Loucy (cell line): ENCODE data around the gene GPR6.

Experiments used
- H2AFZ ChIP-seq: fragments of 200-600 bp; sonication (generic); 2 replicates; pipeline ENCODE4 v1.6.0; 2016; ENCODE audit warnings: antibody characterized with exemption, mild to moderate bottlenecking, low read length, moderate library complexity
- H3F3A ChIP-seq: fragments of 200-600 bp; 2 replicates; pipeline ENCODE4 v1.6.0; 2016; ENCODE audit warnings: antibody characterized with exemption, low read depth, mild to moderate bottlenecking
- H3K27me3 ChIP-seq: fragments of 200-600 bp; sonication (generic); 2 replicates; pipeline ENCODE4 v1.6.1; 2014; ENCODE audit warnings: low read length, mild to moderate bottlenecking; ENCODE audit not compliant: insufficient read depth, poor library complexity, severe bottlenecking
- H3K36me3 ChIP-seq: fragments of 200-600 bp; sonication (generic); 2 replicates; pipeline ENCODE4 v1.6.1; 2016; ENCODE audit warnings: low read length; ENCODE audit not compliant: insufficient read depth
- H3K4me1 ChIP-seq: fragments of 200-600 bp; sonication (generic); 2 replicates; pipeline ENCODE4 v1.5.1; 2014; ENCODE audit warnings: low read length, mild to moderate bottlenecking; ENCODE audit not compliant: insufficient read depth, poor library complexity, severe bottlenecking
- H3K4me2 ChIP-seq: fragments of 200-600 bp; sonication (generic); 2 replicates; pipeline ENCODE4 v1.6.0; 2014; ENCODE audit warnings: antibody characterized with exemption, low read length, low read depth, mild to moderate bottlenecking; ENCODE audit not compliant: poor library complexity, severe bottlenecking
- H3K4me3 ChIP-seq: fragments of 200-600 bp; sonication (generic); 2 replicates; pipeline ENCODE4 v1.5.1; 2014; ENCODE audit warnings: low read length, mild to moderate bottlenecking, mixed read lengths; ENCODE audit not compliant: poor library complexity, severe bottlenecking
- H3K79me2 ChIP-seq: fragments of 200-600 bp; sonication (generic); 2 replicates; pipeline ENCODE4 v1.6.1; 2014; ENCODE audit warnings: low read length; ENCODE audit not compliant: insufficient read depth
- H3K9ac ChIP-seq: fragments of 200-600 bp; sonication (generic); 2 replicates; pipeline ENCODE4 v1.6.0; 2014; ENCODE audit warnings: mild to moderate bottlenecking, low read depth, low read length, moderate library complexity; ENCODE audit not compliant: poor library complexity, severe bottlenecking
- H3K9me2 ChIP-seq: fragments of 200-600 bp; sonication (generic); replicated peaks from 2 replicates; pipeline ENCODE4 v1.6.1; 2016; ENCODE audit warnings: low read depth, low read length, mixed read lengths
- H3K9me3 ChIP-seq: fragments of 200-600 bp; sonication (generic); 2 replicates; pipeline ENCODE4 v1.6.1; 2014; ENCODE audit warnings: mild to moderate bottlenecking, antibody characterized with exemption, low read length, low read depth; ENCODE audit not compliant: insufficient read depth
- H4K20me1 ChIP-seq: fragments of 200-600 bp; sonication (generic); 2 replicates; pipeline ENCODE4 v1.6.0; 2014; ENCODE audit warnings: antibody characterized with exemption, low read length, mild to moderate bottlenecking; ENCODE audit not compliant: insufficient read depth, poor library complexity, severe bottlenecking
- EZH2phosphoT487 ChIP-seq: fragments of 200-600 bp; IDR thresholded peaks from 2 replicates; pipeline ENCODE4 v1.6.1; 2018; ENCODE audit warnings: antibody characterized with exemption, mild to moderate bottlenecking, moderate library complexity, borderline replicate concordance
- TF ChIP-seq, protein P1 (sequence below): fragments of 200-600 bp; sonication (generic); conservative IDR thresholded peaks from 2 replicates; pipeline ENCODE4 v1.5.1; 2014; ENCODE audit warnings: mild to moderate bottlenecking, antibody characterized with exemption, low read length

Gene GPR6, protein sequence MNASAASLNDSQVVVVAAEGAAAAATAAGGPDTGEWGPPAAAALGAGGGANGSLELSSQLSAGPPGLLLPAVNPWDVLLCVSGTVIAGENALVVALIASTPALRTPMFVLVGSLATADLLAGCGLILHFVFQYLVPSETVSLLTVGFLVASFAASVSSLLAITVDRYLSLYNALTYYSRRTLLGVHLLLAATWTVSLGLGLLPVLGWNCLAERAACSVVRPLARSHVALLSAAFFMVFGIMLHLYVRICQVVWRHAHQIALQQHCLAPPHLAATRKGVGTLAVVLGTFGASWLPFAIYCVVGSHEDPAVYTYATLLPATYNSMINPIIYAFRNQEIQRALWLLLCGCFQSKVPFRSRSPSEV

DNA sequence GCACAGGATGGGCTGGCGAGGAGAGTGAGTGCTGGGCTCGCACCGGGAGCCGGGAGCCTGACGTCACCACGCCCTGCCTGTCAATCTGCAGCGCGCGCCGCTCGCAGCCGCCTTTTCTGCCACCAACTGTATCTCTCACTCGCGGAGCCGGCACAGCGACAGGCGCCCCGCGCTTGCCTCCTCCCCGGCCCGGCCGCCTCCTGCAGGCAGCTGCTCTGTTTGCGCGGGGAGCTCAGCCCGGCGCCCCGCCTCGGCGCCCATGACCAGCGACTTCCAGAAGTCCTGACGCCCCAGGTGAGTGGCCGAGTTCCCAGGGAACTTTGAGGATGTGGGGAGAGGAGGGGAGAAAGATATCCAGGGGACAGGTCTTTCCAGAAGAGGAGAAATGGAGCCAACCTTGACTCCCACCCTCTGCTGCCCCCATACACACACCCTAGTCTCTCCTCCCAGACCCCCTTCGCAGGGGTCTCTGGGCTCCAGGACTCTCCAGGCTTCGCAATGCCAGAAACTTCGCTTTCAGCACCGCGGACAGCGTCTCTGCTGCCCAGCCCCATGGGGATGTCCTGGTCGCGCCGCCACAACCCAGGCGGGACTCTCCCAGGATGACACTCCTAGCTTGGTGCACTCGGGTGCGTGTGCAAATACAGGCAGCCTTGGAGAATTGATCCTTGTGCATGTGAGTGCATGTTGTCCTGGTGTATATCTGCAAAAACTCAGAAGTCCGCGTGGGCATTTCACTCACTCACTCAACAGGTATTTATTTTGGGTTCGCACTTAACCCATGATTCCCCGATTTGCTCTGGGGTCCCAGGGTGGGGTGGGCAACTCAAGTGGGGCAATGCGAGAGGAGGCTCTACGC lies at the start of gene GPR6:
GPR6 (plus strand) TSS at position 138 of the 859 bp plus-strand sequence. CDS start 802 bp downstream, outside the sequence.
- H3K9me2 ChIP-seq, result no peaks in the 10 kb centered on the region
- H3K9me3 ChIP-seq, result no peaks in the 10 kb centered on the region
- H3K4me3 ChIP-seq, result no peak within 1 kb of the TSS
- no peak within 1 kb of the TSS for H3K9ac ChIP-seq
- no peak within 1 kb of the TSS for H2AFZ ChIP-seq
- TF ChIP-seq, protein P1, sequence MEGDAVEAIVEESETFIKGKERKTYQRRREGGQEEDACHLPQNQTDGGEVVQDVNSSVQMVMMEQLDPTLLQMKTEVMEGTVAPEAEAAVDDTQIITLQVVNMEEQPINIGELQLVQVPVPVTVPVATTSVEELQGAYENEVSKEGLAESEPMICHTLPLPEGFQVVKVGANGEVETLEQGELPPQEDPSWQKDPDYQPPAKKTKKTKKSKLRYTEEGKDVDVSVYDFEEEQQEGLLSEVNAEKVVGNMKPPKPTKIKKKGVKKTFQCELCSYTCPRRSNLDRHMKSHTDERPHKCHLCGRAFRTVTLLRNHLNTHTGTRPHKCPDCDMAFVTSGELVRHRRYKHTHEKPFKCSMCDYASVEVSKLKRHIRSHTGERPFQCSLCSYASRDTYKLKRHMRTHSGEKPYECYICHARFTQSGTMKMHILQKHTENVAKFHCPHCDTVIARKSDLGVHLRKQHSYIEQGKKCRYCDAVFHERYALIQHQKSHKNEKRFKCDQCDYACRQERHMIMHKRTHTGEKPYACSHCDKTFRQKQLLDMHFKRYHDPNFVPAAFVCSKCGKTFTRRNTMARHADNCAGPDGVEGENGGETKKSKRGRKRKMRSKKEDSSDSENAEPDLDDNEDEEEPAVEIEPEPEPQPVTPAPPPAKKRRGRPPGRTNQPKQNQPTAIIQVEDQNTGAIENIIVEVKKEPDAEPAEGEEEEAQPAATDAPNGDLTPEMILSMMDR, result no peak
- no peak for TF ChIP-seq EZH2phosphoT487
- no peak within 1 kb of the TSS for H3K4me2 ChIP-seq
- no peaks in the 10 kb centered on the region for H3K4me1 ChIP-seq
- no peaks in the 10 kb centered on the region for H3K27me3 ChIP-seq
- H3F3A ChIP-seq, result no peaks in the 10 kb centered on the region
- H4K20me1 ChIP-seq, result no peaks in the 10 kb centered on the region
- no peaks in the 10 kb centered on the region for H3K79me2 ChIP-seq
- no peaks in the 10 kb centered on the region for H3K36me3 ChIP-seq

DNA sequence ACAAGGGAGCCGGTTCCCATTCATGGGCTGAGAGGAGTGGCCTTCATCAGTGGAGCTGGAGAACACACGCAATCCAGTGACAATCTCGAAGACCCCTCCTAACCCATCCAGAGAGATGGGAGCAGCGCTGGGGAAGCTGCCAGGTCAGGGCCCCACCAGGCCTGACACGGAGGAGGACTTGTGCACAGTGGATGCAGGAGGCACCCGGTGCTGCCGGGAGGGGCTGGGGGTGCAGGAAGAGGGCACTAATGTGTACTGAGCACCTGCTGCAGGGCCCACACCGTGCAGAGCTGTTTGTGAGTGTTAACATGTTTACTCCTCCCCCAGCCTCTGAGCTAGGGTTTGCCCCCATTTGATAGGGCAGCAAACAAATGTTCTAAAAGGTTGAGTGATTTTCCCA lies 43.8 kb upstream of the GPR6 start:
- Histone ChIP-seq H3K9ac (no peak overlapping the region), H3K9me2 (no peaks in the 10 kb centered on the region), H3K79me2 (no peaks in the 10 kb centered on the region), H3K36me3 (no peaks in the 10 kb centered on the region), H3K27me3 (no peaks in the 10 kb centered on the region), H3K4me2 (no peak overlapping the region), H3K9me3 (no peaks in the 10 kb centered on the region), H3F3A (no peaks in the 10 kb centered on the region), H2AFZ (no peak overlapping the region), H4K20me1 (no peaks in the 10 kb centered on the region), H3K4me3 (no peak overlapping the region), H3K4me1 (no peaks in the 10 kb centered on the region)
- no peak for TF ChIP-seq EZH2phosphoT487
- TF ChIP-seq, protein P1, result no peak

DNA sequence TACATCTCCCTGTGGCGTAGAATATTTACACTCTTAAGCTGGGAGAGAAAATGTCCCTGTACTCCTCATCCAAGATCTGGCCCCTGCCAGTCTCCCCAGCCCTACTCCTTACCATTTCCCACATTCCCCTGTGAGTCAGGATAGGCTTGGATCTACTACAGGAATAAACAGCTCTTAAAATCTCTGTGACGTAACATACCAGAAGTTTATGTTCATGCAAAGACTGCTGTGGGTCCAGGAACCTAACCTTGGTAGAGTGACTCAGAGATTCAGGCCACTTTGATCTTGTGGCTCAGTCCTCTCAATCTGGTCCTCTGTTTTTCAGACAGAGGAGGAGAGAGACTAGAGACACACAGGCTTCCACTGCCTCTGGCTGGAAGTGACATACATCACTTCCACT lies 38.5 kb upstream of the GPR6 start:
- Histone ChIP-seq H3K9me2 (no peaks in the 10 kb centered on the region), H2AFZ (no peak overlapping the region), H3K36me3 (no peaks in the 10 kb centered on the region), H3K79me2 (no peaks in the 10 kb centered on the region), H4K20me1 (no peaks in the 10 kb centered on the region), H3K27me3 (no peaks in the 10 kb centered on the region), H3F3A (no peaks in the 10 kb centered on the region), H3K9ac (no peak overlapping the region), H3K9me3 (no peaks in the 10 kb centered on the region), H3K4me1 (no peaks in the 10 kb centered on the region), H3K4me3 (no peak overlapping the region), H3K4me2 (no peak overlapping the region)
- TF ChIP-seq, protein P1, result no peak
- TF ChIP-seq EZH2phosphoT487, result no peak
